Mesothelial cell of epicardium (in vitro differentiated cells): ENCODE results near the gene ARID4B. TPM values are rescaled to one million over a fixed set of nuclear protein-coding genes. Genes with fewer than 3 reads are reported as not detected.
"Not testable (repeated sequence)": the region's sequence is repeated elsewhere in the genome, so short reads cannot be mapped to it uniquely, and the experiment has no call there.

Experiments used
- DNase-seq, 2 experiments: peaks; one replicate each; pipeline ENCODE4 v3.0.0; 2021; ENCODE audit warnings: low spot score in 2 of 2; ENCODE audit not compliant: unreplicated experiment in 2 of 2
- H3K27ac Mint-ChIP-seq: 2 replicates; pipeline ENCODE4 v1.8.0; 2021; ENCODE audit warnings: mixed read lengths
- H3K27me3 Mint-ChIP-seq: 2 replicates; pipeline ENCODE4 v1.8.0; 2021; ENCODE audit warnings: low read depth, mixed read lengths
- H3K36me3 Mint-ChIP-seq: 2 replicates; pipeline ENCODE4 v1.8.0; 2021; ENCODE audit warnings: mixed read lengths
- H3K4me1 Mint-ChIP-seq: 2 replicates; pipeline ENCODE4 v1.8.0; 2021; ENCODE audit warnings: mixed read lengths
- H3K4me3 Mint-ChIP-seq: 2 replicates; pipeline ENCODE4 v1.8.0; 2021; ENCODE audit warnings: mild to moderate bottlenecking, moderate library complexity, mixed read lengths
- H3K9me3 Mint-ChIP-seq: 2 replicates; pipeline ENCODE4 v1.8.0; 2021; ENCODE audit warnings: mixed read lengths
- CTCF ChIP-seq: fragments of 200-600 bp; sonication (generic); IDR thresholded peaks from one replicate; pipeline ENCODE4 v1.5.0; 2021; ENCODE audit warnings: antibody characterized with exemption; ENCODE audit not compliant: unreplicated experiment
- total RNA-seq: library from RNA; stranded (reverse); gene quantifications from 3 replicates; pipeline ENCODE4 v1.2.1, GENCODE V29; 2021

The ARID4B gene
- total RNA-seq, 1 donor from 2014 or later, result 68.7 TPM

GRCh38 chr1:235259133-235259778, 68.7 kb downstream of the ARID4B start:
- H3K9me3 Mint-ChIP-seq, result no peaks in the 10 kb centered on the region
- DNase-seq, result no peak
- H3K27me3 Mint-ChIP-seq, result no peaks in the 10 kb centered on the region
- H3K4me3 Mint-ChIP-seq, result no peak overlapping the region
- no peaks in the 10 kb centered on the region for H3K36me3 Mint-ChIP-seq
- H3K27ac Mint-ChIP-seq, result no peak overlapping the region
- no peak for TF ChIP-seq CTCF
- H3K4me1 Mint-ChIP-seq, result peaks cover 7% of the 10 kb centered on the region

GRCh38 chr1:235258068-235258467, 69.9 kb downstream of the ARID4B start:
- not testable (repeated sequence) for H3K36me3 Mint-ChIP-seq, H3K27me3 Mint-ChIP-seq

GRCh38 chr1:235254721-235255120, 73.3 kb downstream of the ARID4B start:
- H3K4me1 Mint-ChIP-seq, result no peaks in the 10 kb centered on the region
- H3K27ac Mint-ChIP-seq, result no peak overlapping the region
- no peak for TF ChIP-seq CTCF
- DNase-seq, result no peak
- no peaks in the 10 kb centered on the region for H3K27me3 Mint-ChIP-seq
- peaks cover 2% of the 10 kb centered on the region for H3K36me3 Mint-ChIP-seq
- no peaks in the 10 kb centered on the region for H3K9me3 Mint-ChIP-seq
- no peak overlapping the region for H3K4me3 Mint-ChIP-seq

More at GRCh38 chr1:235258068-235258467, 69.9 kb downstream of the ARID4B start:
- H3K4me1 Mint-ChIP-seq, H3K4me3 Mint-ChIP-seq, H3K9me3 Mint-ChIP-seq, DNase-seq: not testable (repeated sequence)
- H3K27ac Mint-ChIP-seq, result peak overlapping the region; percentile 26

DNA sequence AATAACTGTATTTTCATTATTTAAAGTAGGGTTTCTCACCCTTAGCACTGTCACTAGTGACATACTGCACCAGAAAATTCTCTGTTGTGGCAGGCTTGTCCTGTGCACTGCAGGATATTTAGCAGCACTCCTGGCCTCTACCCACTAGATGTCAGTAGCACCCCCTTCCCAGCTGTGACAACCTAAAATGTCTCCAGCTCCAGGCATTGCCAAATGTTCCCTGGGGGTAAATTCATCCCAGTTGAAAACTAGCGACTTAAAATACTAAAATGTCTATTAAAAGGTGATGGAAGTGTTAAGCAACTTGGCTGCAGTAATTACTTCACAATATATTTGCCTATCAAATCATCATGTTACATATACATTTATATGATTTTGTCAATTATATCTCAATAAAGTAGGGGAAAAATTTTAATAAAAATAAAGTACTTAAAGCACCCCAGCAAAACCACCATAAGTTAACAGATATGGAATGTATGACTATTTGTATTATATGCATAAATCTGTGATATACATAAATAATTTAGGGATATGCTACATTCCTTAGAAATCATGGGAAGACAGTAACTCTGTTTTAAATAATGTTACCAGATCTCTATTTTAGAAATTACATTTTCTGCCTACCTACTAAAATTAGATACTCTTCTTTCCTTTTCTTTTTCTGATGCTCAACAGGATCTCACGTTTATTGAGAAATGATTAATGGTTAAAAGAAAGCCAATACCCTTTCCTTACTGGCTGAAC, 74.6 kb downstream of the ARID4B start:
- H3K4me3 Mint-ChIP-seq, result no peak overlapping the region
- TF ChIP-seq CTCF, result peak; percentile 51
- H3K9me3 Mint-ChIP-seq, result no peaks in the 10 kb centered on the region
- H3K36me3 Mint-ChIP-seq, result peaks cover 5% of the 10 kb centered on the region
- peak in 1 of 2 experiments; percentile 48 for DNase-seq
- no peak overlapping the region for H3K27ac Mint-ChIP-seq
- no peaks in the 10 kb centered on the region for H3K27me3 Mint-ChIP-seq
- H3K4me1 Mint-ChIP-seq, result no peaks in the 10 kb centered on the region

GRCh38 chr1:235250430-235250829, 77.5 kb downstream of the ARID4B start:
- H3K4me1 Mint-ChIP-seq, result no peaks in the 10 kb centered on the region
- H3K9me3 Mint-ChIP-seq, result no peaks in the 10 kb centered on the region
- peaks cover 14% of the 10 kb centered on the region for H3K36me3 Mint-ChIP-seq
- no peak for DNase-seq
- no peaks in the 10 kb centered on the region for H3K27me3 Mint-ChIP-seq
- TF ChIP-seq CTCF, result no peak
- H3K4me3 Mint-ChIP-seq, result no peak overlapping the region
- no peak overlapping the region for H3K27ac Mint-ChIP-seq

- H3K27ac Mint-ChIP-seq, result no peak overlapping the region
These were observed 81.7 kb downstream of the ARID4B start for GRCh38 chr1:235246022-235246948.

More at GRCh38 chr1:235246022-235246948, 81.7 kb downstream of the ARID4B start:
- Mint-ChIP-seq H3K36me3 (peaks cover 18% of the 10 kb centered on the region), H3K9me3 (no peaks in the 10 kb centered on the region), H3K4me3 (no peak overlapping the region), H3K27me3 (no peaks in the 10 kb centered on the region), H3K4me1 (no peaks in the 10 kb centered on the region)
- no peak for DNase-seq
- TF ChIP-seq CTCF, result no peak
